H1 (cell line): ENCODE data around the gene MAP2K5. TPM values are rescaled to one million over a fixed set of nuclear protein-coding genes. Genes with fewer than 3 reads are reported as not detected.

Experiments
- CTCF ChIA-PET: fragments of 300-600 bp; sonication (Branson Sonifier 250); formaldehyde crosslinking; loops from one replicate; lab custom pipeline; 2021; ENCODE audit not compliant: partially characterized antibody; lab: Charles Lee
- POLR2A ChIA-PET: fragments of 300-600 bp; sonication (Branson Sonifier 250); formaldehyde crosslinking; loops from one replicate; lab custom pipeline; 2021; ENCODE audit warnings: inconsistent platforms; ENCODE audit not compliant: partially characterized antibody; lab: Charles Lee
- DNase-seq, 2 experiments: peaks; one replicate each; pipeline versions ENCODE4 v3.0.0 to v3.0.0-alpha.2; 2010 to 2022; ENCODE audit warnings: low spot score in 2 of 2, low read depth in 1 of 2, mixed read lengths in 1 of 2
- FAIRE-seq: peaks from 2 replicates; lab custom pipeline; 2011; peaks lifted over from hg19 to GRCh38; lab: Jason Lieb, UNC
- H2AFZ ChIP-seq: 2 replicates; pipeline ENCODE4 v1.8.1; 2012; ENCODE audit warnings: low read length, inconsistent platforms
- H2AK5ac ChIP-seq: 2 replicates; pipeline ENCODE4 v1.6.1; 2013; ENCODE audit warnings: low read depth, low read length
- H2BK120ac ChIP-seq: replicated peaks from 2 replicates; pipeline ENCODE3; 2013; ENCODE audit warnings: low read depth, low read length, inconsistent platforms
- H2BK12ac ChIP-seq: 2 replicates; pipeline ENCODE4 v1.6.1; 2013; ENCODE audit warnings: low read depth, low read length
- H2BK15ac ChIP-seq: 2 replicates; pipeline ENCODE4 v1.6.1; 2013; ENCODE audit warnings: low read length
- H2BK20ac ChIP-seq: 2 replicates; pipeline ENCODE4 v1.6.1; 2013; ENCODE audit warnings: low read length
- H2BK5ac ChIP-seq: 2 replicates; pipeline ENCODE4 v1.6.1; 2013; ENCODE audit warnings: low read depth, low read length
- H3K14ac ChIP-seq: 2 replicates; pipeline ENCODE4 v1.6.1; 2013; ENCODE audit warnings: inconsistent platforms; ENCODE audit not compliant: insufficient read length
- H3K18ac ChIP-seq: 2 replicates; pipeline ENCODE4 v1.6.1; 2013; ENCODE audit warnings: low read length; ENCODE audit errors: extremely low read depth
- H3K23ac ChIP-seq: 2 replicates; pipeline ENCODE4 v1.6.1; 2013; ENCODE audit warnings: inconsistent platforms; ENCODE audit not compliant: insufficient read length
- H3K23me2 ChIP-seq: 2 replicates; pipeline ENCODE4 v1.6.1; 2013; ENCODE audit warnings: low read depth, low read length
- H3K27ac ChIP-seq: 2 replicates; pipeline ENCODE4 v1.6.1; 2011; ENCODE audit warnings: low read depth, low read length, inconsistent platforms
- H3K27me3 ChIP-seq, 4 experiments: replicated peaks in 1 of 4; 1 replicate in 1 of 4; 2 replicates in 3 of 4; pipeline versions ENCODE4 v1.6.1 to v1.8.1; 2011 to 2013; ENCODE audit warnings: low read length in 3 of 4, mild to moderate bottlenecking in 3 of 4, inconsistent platforms in 2 of 4, mixed read lengths in 2 of 4, moderate library complexity in 1 of 4; ENCODE audit not compliant: control insufficient read depth in 3 of 4, insufficient read depth in 3 of 4; ENCODE audit errors: extremely low read depth in 1 of 4
- H3K36me3 ChIP-seq, 4 experiments: 2 replicates each; pipeline versions ENCODE4 v1.6.1 to v1.8.1; 2011 to 2013; ENCODE audit warnings: mild to moderate bottlenecking in 4 of 4, low read length in 3 of 4, moderate library complexity in 2 of 4, control low read depth in 1 of 4, inconsistent platforms in 1 of 4; ENCODE audit not compliant: insufficient read depth in 4 of 4, control insufficient read depth in 2 of 4
- H3K4ac ChIP-seq: replicated peaks from 2 replicates; pipeline ENCODE3; 2013; ENCODE audit warnings: low read length, low read depth, mixed read lengths, inconsistent platforms; ENCODE audit not compliant: insufficient read length
- H3K4me1 ChIP-seq, 4 experiments: replicated peaks in 1 of 4; 1 replicate in 1 of 4; 2 replicates in 3 of 4; pipeline versions ENCODE4 v1.6.1 to v1.8.1; 2011 to 2013; ENCODE audit warnings: low read length in 3 of 4, inconsistent platforms in 2 of 4, mixed read lengths in 1 of 4; ENCODE audit not compliant: insufficient read depth in 4 of 4, control insufficient read depth in 3 of 4
- H3K4me2 ChIP-seq, 2 experiments: 2 replicates each; pipeline versions ENCODE4 v1.6.1 to v1.8.1; 2011 to 2013; ENCODE audit warnings: low read depth in 2 of 2, low read length in 2 of 2, control low read depth in 1 of 2, inconsistent platforms in 1 of 2, mild to moderate bottlenecking in 1 of 2; ENCODE audit not compliant: insufficient read depth in 1 of 2
- H3K4me3 ChIP-seq, 4 experiments: fragments of 200-600, 300-600 bp in 1 of 4; sonication (generic), shearing (Covaris generic), sonication (Bioruptor Twin) in 1 of 4; 2 replicates each; pipeline versions ENCODE4 v1.5.1 to v1.8.1; 2011 to 2016; ENCODE audit warnings: low read length in 4 of 4, low read depth in 3 of 4, control low read depth in 2 of 4, inconsistent platforms in 2 of 4, mild to moderate bottlenecking in 2 of 4, mixed read lengths in 1 of 4, moderate library complexity in 1 of 4; ENCODE audit not compliant: insufficient read depth in 2 of 4; ENCODE audit errors: extremely low read depth in 1 of 4
- H3K56ac ChIP-seq: replicated peaks from 2 replicates; pipeline ENCODE3; 2013; ENCODE audit warnings: low read depth, mild to moderate bottlenecking, mixed read lengths, low read length, inconsistent platforms; ENCODE audit not compliant: insufficient read length
- H3K79me1 ChIP-seq: 2 replicates; pipeline ENCODE4 v1.6.1; 2013; ENCODE audit warnings: low read depth, low read length, control low read depth
- H3K79me2 ChIP-seq, 2 experiments: 2 replicates each; pipeline versions ENCODE4 v1.6.1 to v1.8.1; 2012 to 2013; ENCODE audit warnings: low read length in 2 of 2, mild to moderate bottlenecking in 2 of 2, inconsistent platforms in 1 of 2; ENCODE audit not compliant: insufficient read depth in 2 of 2, control insufficient read depth in 1 of 2
- H3K9ac ChIP-seq, 4 experiments: replicated peaks in 1 of 4; 1 replicate in 1 of 4; 2 replicates in 3 of 4; pipeline versions ENCODE4 v1.6.1 to v1.8.1; 2011 to 2013; ENCODE audit warnings: low read depth in 3 of 4, low read length in 3 of 4, control low read depth in 2 of 4, mild to moderate bottlenecking in 2 of 4, moderate library complexity in 2 of 4, inconsistent platforms in 1 of 4; ENCODE audit errors: extremely low read depth in 1 of 4
- H3K9me3 ChIP-seq, 2 experiments: 2 replicates each; pipeline versions ENCODE4 v1.6.1 to v1.8.1; 2012 to 2013; ENCODE audit warnings: mild to moderate bottlenecking in 2 of 2, moderate library complexity in 2 of 2, control low read depth in 1 of 2, inconsistent platforms in 1 of 2, low read depth in 1 of 2, low read length in 1 of 2, mixed read lengths in 1 of 2; ENCODE audit not compliant: insufficient read depth in 2 of 2
- H4K20me1 ChIP-seq, 2 experiments: replicated peaks in 1 of 2; 2 replicates each; pipeline versions ENCODE3 to v1.8.1; 2011 to 2013; ENCODE audit warnings: inconsistent platforms in 2 of 2, low read length in 2 of 2, mild to moderate bottlenecking in 1 of 2; ENCODE audit not compliant: insufficient read depth in 2 of 2, control insufficient read depth in 1 of 2
- H4K5ac ChIP-seq: 2 replicates; pipeline ENCODE4 v1.6.1; 2013; ENCODE audit warnings: low read length, low read depth, mixed read lengths, inconsistent platforms; ENCODE audit not compliant: insufficient read length
- H4K8ac ChIP-seq: 2 replicates; pipeline ENCODE4 v1.8.0; 2013; ENCODE audit warnings: mild to moderate bottlenecking, moderate library complexity, low read length, inconsistent platforms; ENCODE audit not compliant: insufficient read depth; ENCODE audit errors: extremely low read depth
- H4K91ac ChIP-seq: replicated peaks from 2 replicates; pipeline ENCODE3; 2013; ENCODE audit warnings: low read length, mixed read lengths, inconsistent platforms; ENCODE audit not compliant: insufficient read length
- ATF2 ChIP-seq: IDR thresholded peaks from 2 replicates; pipeline ENCODE4 v1.6.1; 2012; ENCODE audit warnings: low read length, inconsistent platforms
- BRCA1 ChIP-seq: IDR thresholded peaks from 2 replicates; pipeline ENCODE4 v1.6.1; 2012; ENCODE audit warnings: low read depth, low read length, improper control_type of control experiment
- CREB1 ChIP-seq: IDR thresholded peaks from 2 replicates; pipeline ENCODE4 v1.6.1; 2012; ENCODE audit warnings: inconsistent platforms
- CTBP2 ChIP-seq: IDR thresholded peaks from 2 replicates; pipeline ENCODE4 v1.7.0; 2011; ENCODE audit warnings: borderline replicate concordance, mild to moderate bottlenecking, moderate library complexity, mixed read lengths, low read length; ENCODE audit not compliant: insufficient read depth, insufficient read length
- GTF2F1 ChIP-seq: IDR thresholded peaks from 2 replicates; pipeline ENCODE4 v1.6.1; 2012; ENCODE audit warnings: low read depth, low read length, improper control_type of control experiment, borderline replicate concordance
- SRF ChIP-seq: IDR thresholded peaks from 2 replicates; pipeline ENCODE4 v1.6.1; 2011; ENCODE audit warnings: mild to moderate bottlenecking, low read depth, low read length, moderate library complexity
- WGBS, 2 experiments: shearing (Covaris generic) in 1 of 2; methylation state at CpG; one replicate each; pipeline versions ENCODE4 v1.1.6 to v1.1.7; 2013 to 2015; ENCODE audit warnings: low lambda C conversion rate in 2 of 2, mixed read lengths in 2 of 2, inconsistent platforms in 1 of 2, low coverage in 1 of 2, missing lambda C conversion rate in 1 of 2; ENCODE audit not compliant: insufficient replicate concordance in 2 of 2, insufficient coverage in 1 of 2, insufficient read length in 1 of 2; ENCODE audit errors: extremely low coverage in 1 of 2, missing lambda C conversion rate in 1 of 2; 5-methylcytosine and 5-hydroxymethylcytosine counted together
- polyA plus RNA-seq, 7 experiments: library from polyadenylated mRNA; depleted of rRNA in 3 of 7; stranded (reverse) in 5 of 7; unstranded in 2 of 7; fragments of >200 nt in 5 of 7; fragments of 200-250 nt in 2 of 7; gene quantifications; 1 replicate in 5 of 7; 2 replicates in 1 of 7; 4 replicates in 1 of 7; pipeline versions ENCODE4 v1.2.1 to v1.2.3, GENCODE V29; 2011 to 2013; ENCODE audit warnings: missing spikeins in 2 of 7, mixed read lengths in 2 of 7
- total RNA-seq: library from RNA; stranded (reverse); fragmentation: NEBNext Ultra II Directional; extraction: Animal tissue kit (Norgen Biotek cat#: 25700); gene quantifications from 2 replicates; pipeline ENCODE4 v1.2.1, GENCODE V29; 2021

Gene MAP2K5
- total and polyA plus RNA-seq, 2 of the 8 experiments (the other 6 are each of a cell fraction or from before 2014, with no cell fraction given) = 4.4 to 15.8 TPM

- Histone ChIP-seq H2BK12ac (no peak overlapping the region), H3K9ac (no peak overlapping the region), H3K79me2 (no peaks in the 10 kb centered on the region), H3K79me1 (no peaks in the 10 kb centered on the region), H3K36me3 (no peaks in the 10 kb centered on the region), H2AK5ac (no peak overlapping the region), H3K4ac (no peak overlapping the region), H3K14ac (no peak overlapping the region), H3K27me3 (no peaks in the 10 kb centered on the region), H2AFZ (no peak overlapping the region), H2BK5ac (no peak overlapping the region), H2BK120ac (no peak overlapping the region), H3K27ac (no peak overlapping the region), H4K8ac (peak overlapping the region; percentile 45; the same call in 1 of the 2 replicates), H4K5ac (no peak overlapping the region), H2BK15ac (no peak overlapping the region), H3K18ac (no peak overlapping the region), H3K4me1 (peaks cover 0 to 10% (median 4%) of the 10 kb centered on the region in 4 experiments; a peak in 4 of 7 replicates), H3K23me2 (no peaks in the 10 kb centered on the region; the same call in 1 of the 2 replicates), H2BK20ac (no peak overlapping the region), H3K4me2 (no peak overlapping the region), H3K4me3 (no peak overlapping the region), H3K23ac (no peak overlapping the region), H4K20me1 (no peaks in the 10 kb centered on the region), H3K9me3 (no peaks in the 10 kb centered on the region), H4K91ac (no peak overlapping the region), H3K56ac (no peak overlapping the region)
- ChIA-PET CTCF (interaction anchor here (0.6 kb wide), 1 partner anchor 107 kb away, joined by 3 read pairs; no protein-coding TSS in a partner anchor), POLR2A (interaction anchor here (0.6 kb wide), 1 partner anchor 297 kb away, joined by 3 read pairs; no protein-coding TSS in a partner anchor)
- FAIRE-seq (no peak), DNase-seq (no peak)
- 79% methylated on average over 5 of the region's 5 CpGs; no CpG with 5 or more reads in 1 of the 2 experiments for WGBS, 2 experiments
- TF ChIP-seq SRF = no peak
- no peak for TF ChIP-seq GTF2F1
- no peak for TF ChIP-seq CTBP2
- no peak for TF ChIP-seq BRCA1
- no peak for TF ChIP-seq ATF2
- no peak for TF ChIP-seq CREB1
These were observed 234.6 kb downstream of the MAP2K5 start for GRCh38 chr15:67777071-67777470.
